ENCODE measurements around the gene CAMSAP1.
A peak's percentile ranks its signal among the peaks of the same experiment; 100 is the strongest.

Gene CAMSAP1

DNA sequence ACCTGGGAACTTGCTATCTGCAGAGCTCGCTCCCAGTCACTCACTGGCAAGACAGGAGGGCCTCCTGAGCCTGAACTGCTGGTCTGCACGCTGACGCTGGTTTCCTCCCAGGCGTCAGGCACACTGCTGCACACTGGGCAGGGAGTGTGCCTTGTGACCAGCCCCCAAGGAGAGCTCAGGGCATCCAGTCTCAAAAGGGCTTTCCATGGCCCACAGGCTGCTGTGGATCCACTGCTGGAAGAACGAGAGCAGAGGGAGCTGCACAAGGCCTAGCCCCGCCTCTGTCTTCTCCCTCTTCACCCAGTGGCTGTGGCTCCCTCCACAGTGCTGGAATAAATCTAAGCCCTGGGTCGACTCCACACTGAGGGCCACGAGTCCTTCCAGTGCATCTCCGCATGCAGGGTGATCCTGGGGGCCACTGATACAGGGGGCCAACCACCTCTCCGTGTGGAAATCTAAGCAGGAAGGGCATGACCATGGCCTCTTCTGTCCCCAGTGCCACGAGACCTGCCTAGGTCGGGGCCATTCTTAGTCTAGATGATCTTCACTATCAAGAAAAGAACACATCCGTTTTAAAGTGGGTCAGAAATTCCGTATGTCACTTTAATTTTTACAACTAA lies 93.6 kb downstream of the CAMSAP1 start:
- no peak for DNase-seq (ENCODE audit: low spot score)

DNA sequence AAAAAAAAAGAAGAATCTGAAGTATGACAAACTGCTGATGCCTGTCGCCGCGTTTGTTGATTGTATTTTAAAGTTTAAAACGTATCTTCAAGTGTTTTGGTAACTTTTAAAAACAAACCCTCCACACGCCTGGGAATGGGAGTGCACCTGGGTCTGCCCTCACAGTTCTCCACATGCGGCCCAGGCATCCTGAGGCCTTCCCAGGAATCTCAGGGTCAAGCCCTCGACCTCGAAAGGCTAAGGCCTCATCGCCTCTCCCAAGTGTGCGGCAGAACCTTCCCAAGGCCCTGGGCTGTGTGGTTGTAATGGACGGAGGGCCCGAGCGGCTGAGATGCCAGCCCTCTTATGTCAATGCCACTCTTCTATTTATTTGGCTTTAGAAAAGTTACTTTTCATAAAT lies 94.4 kb downstream of the CAMSAP1 start:
- no peak for DNase-seq (ENCODE audit: low spot score)

DNA sequence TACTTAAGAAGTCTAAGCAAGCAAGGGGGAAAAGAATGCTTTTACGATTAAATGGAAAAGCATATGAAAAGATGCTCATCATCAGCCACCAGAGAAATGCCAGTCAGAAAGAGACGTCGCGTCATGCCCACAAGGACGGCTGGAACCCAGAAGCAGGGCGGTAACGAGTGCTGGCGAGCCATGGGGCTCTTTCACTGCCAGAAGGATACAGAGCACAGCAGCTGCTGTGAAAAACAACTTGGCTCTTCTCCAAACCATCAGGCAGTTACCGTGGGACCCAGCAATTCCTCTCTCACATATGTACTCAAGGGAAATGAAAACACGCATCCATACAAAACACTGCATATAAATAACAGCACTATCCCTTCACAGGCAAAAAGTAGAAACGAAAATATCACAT lies 95.5 kb downstream of the CAMSAP1 start:
- no peak for DNase-seq (ENCODE audit: low spot score)

- DNase-seq (ENCODE audit: low spot score): no peak
Measured at GRCh38 chr9:135810806-135811575, 96.4 kb downstream of the CAMSAP1 start.

GRCh38 chr9:135809166-135809565 lies 98.2 kb downstream of the CAMSAP1 start:
- no peak for DNase-seq (ENCODE audit: low spot score)

DNA sequence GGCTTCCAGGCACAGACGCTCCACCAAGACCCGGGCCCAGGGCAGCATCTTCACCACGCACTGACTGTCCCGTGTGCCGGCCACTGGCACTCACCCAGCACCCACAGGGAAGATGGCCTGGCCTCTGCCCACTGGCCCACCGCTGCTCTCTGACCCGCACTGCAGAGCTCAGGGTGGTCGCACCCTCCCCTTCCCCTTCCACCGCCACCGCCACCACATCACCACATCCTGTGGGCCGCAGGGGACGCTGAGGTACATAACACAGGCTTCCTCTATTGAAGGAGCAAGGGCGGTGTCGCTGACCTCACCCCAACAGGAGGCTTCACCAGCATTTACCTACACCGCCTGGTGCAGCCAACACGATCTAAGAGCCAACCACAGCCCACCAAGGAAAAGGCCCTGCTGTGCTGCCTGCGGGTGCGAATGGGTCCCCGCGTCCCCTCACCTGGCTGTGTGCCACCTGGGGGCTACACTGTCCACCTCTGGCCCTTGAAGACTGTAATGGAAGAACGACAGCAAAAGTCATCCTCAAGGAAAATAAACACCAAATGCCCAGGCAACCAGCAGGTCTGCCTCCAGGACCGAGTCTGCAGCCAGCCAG lies 101.8 kb downstream of the CAMSAP1 start:
- DNase-seq (ENCODE audit: low spot score): no peak

GRCh38 chr9:135804581-135805421 lies 102.5 kb downstream of the CAMSAP1 start:
- no peak for DNase-seq (ENCODE audit: low spot score)

DNA sequence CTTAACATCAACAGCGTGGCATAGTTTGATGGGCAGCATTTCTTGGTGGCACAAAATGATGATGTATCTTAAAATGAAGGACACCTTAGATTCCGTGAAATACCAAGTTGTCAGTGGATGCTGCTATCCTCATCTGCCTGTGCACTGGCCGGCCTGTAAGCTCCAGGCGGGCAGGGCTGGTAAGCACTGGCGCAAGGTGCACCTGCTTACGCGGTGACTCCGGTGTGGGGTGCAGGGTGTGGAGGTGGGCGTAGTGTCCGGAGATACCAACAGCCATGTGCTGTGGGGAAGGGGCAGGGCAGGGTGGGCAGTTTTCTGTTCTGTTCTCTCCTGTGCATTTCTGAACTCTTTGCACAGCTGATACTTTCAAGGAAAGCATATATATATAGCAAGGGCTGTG lies 103.9 kb downstream of the CAMSAP1 start:
- no peak for DNase-seq (ENCODE audit: low spot score)

DNA sequence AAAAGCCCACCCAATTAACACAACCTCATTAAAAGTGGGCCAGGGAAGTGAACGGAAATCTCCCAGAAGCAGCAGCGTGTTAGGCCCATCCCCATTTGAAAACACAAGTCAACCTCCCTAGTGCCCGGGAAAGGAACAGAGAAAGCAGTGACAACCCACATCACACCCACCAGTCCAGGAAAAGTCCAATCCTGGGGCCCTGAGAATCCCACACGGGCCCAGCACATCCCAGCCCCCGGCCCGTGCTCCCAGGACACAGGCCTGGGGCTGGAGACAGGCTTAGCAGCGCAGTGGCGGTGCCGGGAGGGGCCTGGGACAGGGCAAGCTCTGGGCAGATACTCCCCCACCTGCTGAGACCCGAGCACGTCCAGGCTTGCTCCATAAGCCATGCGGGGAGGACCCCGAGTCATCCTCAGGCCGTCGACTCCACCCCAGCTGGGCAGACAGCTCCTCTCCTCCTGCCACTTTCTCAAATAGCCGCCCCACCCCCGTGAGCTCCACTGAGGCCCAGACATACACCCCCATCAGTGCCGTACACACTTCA lies 104.4 kb downstream of the CAMSAP1 start:
- DNase-seq (ENCODE audit: low spot score): no peak

- DNase-seq (ENCODE audit: low spot score): no peak
Measured at GRCh38 chr9:135801070-135801469, 106.3 kb downstream of the CAMSAP1 start.

DNA sequence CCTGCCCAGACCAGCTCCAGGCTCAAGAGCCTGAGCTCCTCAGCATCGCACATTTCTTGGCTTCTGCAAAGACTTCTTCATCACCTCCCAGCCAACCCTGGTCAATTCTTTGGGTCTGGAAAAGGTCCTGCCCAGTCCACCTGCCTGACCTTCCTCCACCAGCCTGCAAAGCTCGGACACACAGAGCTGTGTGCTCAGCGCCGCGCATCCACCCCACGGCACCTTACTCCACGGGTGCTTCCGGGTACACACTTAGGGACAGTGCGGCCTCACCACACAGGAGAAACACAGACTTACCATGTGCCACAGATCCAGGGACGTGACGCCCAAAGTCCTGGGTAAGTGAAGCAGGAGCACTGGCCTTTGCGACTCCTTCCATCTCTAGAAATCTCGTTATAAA lies 108.1 kb downstream of the CAMSAP1 start:
- no peak for DNase-seq (ENCODE audit: low spot score)

GRCh38 chr9:135798263-135798585 lies 109.1 kb downstream of the CAMSAP1 start:
- no peak for DNase-seq (ENCODE audit: low spot score)

DNA sequence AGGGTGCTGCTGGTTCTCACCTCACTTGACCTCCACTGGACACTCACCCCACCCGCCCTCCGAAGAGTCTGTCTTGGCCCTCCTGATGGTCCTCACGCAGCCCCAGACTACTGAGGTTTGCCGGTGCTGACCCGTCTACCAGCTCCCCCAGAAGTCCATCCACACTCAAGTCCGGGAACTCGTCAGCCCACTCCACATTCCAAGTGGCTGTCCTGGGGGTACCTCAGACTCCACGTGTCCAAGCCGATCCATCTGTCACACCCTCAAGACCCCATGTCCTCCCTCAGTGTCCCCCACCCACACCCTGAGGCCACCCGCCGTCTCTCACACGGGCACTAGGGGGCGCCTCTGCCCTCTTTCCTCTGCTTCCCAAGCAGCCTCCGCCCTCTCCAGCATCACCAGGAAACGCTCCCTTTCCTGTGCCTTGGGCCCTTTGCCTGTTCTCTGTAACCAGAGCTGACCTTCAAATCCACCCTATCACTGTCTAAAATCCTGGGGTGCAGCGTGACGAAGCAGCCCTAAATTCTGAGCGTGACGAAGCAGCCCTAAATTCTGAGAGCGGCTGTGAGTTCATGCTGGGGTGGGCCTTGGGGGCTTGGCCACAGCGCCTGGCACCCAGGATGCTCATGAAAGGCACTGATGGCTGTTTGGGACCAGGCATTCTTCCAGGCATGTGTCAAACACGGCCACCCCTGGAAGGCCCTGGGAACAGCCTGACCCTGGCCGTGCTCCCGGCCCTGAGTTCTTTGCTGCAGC lies 109.7 kb downstream of the CAMSAP1 start:
- peak; percentile 40 for DNase-seq (ENCODE audit: low spot score)

GRCh38 chr9:135796784-135797485 lies 110.4 kb downstream of the CAMSAP1 start:
- no peak for DNase-seq (ENCODE audit: low spot score)

GRCh38 chr9:135795391-135795790 lies 112.0 kb downstream of the CAMSAP1 start:
- no peak for DNase-seq (ENCODE audit: low spot score)

DNA sequence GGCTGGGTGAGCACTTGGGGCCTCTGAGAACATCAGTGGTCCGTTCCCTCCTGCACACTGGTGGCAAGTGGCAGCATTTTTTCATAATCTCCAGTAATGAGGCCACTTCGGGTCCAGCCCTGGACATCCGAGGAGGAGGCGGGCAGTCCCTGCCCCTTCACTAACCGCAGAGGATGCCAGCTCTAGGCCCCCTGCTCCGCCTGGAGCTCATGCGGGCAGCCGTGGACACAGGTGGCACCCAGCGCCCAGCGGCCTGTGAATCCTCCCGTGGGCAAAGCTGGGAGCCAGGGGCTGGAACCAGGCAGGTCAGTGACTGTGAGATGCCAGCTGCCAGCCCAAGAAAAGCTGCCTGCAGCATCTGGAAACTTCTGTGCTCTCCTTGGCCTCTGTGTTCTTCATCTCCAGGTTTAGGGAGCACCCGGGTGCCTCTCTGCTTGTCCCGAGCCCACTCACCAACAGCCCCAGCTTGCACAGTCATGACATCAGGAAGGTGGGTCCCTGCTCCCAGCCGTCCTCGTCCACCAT lies 112.9 kb downstream of the CAMSAP1 start:
- DNase-seq (ENCODE audit: low spot score): no peak

DNA sequence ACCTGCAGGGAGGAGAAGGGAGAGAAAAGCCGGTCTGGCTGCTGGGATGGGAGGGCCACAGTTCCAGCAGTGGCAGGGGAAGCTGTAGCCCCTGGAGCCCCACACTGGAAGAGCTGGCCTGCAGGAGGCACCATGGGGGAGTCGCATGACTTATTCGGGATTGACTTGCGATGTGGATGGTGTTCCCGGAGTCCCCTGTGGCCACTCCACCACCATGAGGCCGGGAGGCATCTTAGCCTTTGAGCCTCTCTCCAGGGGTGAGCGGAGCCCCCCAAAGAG lies 113.3 kb downstream of the CAMSAP1 start:
- no peak for DNase-seq (ENCODE audit: low spot score)

- DNase-seq (ENCODE audit: low spot score): no peak
Measured at GRCh38 chr9:135793221-135794056, 113.9 kb downstream of the CAMSAP1 start.

GRCh38 chr9:135792268-135793128 lies 114.8 kb downstream of the CAMSAP1 start:
- no peak for DNase-seq (ENCODE audit: low spot score)

Data from cerebellar cortex (tissue), 1 donor.